ENCODE measurements around the gene CDK9.
A peak's percentile ranks its signal among the peaks of the same experiment; 100 is the strongest.

Gene CDK9

DNA sequence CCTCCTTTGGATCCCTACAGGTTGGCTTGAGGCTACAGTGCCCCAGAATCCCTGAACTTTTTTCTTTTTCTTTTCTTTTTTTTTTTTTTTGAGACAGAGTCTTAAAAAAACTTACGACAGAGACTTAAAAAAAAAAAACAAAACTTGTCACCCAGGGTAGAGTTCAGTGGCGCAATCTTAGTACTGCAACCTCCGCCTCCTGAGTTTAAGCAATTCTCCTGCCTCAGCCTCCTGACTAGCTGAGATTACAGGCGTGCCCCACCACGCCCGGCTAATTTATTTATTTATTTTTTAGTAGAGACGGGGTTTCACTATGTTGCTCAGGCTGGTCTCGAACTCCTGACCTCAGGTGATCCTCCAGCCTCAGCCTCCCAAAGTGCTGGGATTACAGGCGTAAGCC lies 4.9 kb upstream of the CDK9 start:
- peak in 1 of 2 donors; percentile 40 for DNase-seq

DNA sequence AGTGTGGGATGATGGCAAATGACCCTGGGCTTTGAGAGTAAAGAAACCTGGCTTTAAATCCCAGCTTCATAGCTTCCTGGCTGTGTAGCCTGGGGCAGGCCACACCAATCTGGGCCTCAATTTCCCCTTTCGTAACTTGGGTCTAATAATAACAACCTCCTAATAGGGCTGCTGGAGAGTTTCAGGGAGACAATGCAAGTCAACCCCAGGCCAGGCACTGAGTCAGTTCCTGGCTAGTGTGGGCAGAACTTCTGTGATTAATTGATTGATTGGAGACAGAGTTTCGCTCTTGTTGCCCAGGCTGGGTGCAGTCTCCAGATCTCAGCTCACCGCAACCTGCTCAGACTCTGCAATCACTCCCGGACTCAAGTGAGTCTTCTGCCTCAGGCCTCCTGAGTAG lies 4.0 kb upstream of the CDK9 start:
- DNase-seq, result no peak

DNA sequence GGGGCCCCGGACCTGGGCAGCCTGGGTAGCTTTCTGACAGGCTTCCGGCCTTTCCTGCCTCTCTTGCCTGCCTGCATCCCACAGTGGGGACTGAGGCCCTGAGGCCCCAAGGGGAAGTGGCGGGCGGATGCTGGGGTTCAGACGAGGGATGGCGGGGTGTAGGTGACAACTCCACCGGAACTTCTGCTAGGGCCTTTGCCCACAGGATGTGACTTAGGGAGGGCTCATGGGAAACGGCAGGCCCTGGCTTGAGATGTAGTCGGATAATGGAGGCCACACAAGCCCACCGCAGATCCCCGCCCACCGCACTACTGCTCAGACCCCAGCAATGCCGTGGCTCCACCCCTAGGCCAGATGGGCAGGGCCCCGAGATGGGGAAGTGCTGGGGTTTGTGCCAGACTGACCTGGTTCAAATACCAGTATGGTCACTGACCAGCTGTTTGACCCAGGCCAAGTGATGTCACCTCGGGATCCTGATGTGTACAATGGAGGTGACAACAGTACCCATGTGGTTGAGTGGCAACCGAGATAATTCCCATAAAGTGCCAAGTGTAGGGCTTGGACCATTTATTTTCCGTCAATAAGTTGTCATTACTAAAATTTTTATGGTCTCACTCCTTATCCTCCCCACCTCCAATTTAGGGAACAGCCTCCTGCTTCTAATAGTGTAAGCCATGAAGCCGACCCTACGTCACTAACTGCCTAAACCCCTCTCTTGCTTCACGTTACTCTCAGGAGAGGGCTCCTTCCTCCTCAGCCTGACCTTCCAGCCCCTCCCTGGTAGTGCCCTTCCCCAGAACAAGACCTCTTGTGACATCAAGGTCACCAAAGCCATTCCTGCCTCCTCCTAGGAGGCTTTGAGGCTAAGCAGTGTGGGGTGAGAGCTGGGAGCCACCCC lies 2.5 kb upstream of the CDK9 start:
- peak; percentile 82 to 88 for DNase-seq

DNA sequence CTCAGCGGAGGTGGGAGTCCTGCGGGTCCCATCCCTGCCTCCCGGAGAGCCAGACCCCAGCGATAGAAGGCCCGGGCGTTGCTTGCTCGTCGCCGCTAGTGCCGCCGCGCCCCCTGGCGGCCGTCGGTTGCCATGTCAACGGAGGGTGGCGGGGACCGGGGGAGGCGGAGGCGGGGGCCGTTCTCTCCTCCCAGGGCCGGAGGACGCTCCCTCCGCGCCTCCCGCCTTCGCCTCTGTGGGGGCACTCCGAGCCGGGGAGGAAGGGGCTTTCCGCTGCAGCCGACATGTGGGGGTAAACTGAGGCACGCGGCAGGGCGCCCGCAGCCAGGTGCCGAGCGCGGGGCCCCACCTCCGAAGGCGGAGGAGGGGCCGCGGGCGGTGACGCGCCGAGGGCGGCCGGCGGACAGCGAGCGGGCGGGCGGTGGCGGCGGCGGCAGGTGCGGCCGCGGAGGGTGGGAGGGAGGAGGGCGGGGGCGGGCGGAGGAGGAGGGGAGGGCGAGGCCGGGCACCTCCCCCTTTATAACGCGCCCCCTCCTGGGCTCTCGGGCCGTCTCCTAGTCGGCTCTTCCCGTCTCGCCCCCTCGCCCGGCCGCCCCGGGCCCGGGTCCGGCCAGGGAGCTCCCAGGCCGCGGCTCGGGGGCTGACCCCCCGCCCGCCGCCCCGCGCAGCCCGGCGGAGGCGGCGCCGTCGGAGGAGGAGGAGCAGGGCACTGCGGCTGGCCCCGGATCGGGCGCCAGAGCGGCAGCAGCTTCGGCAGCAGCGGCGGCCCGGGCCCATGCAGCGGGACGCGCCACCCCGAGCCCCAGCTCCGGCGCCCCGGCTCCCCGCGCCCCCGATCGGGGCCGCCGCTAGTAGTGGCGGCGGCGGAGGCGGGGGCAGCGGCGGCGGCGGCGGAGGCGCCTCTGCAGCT lies 556 bp upstream of the CDK9 start:
- DNase-seq, result peak; percentile 89 to 93

DNA sequence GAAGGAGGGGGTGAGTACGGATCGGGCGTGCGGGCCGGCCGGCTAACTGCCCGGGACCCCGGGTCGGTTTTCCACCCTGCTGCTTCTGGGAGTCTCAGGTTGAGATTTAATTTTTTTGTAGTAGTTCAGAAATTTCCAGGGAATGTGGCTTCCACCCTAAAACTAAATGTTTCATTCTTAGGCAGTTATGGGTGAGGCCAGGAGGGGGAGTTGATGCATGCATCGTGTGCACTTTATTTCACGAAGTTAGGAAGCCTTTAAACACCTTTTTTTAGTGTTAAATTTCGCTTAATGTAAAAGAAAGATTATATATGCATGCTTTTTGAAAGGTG lies 905 bp downstream of the CDK9 start:
- no peak for DNase-seq

DNA sequence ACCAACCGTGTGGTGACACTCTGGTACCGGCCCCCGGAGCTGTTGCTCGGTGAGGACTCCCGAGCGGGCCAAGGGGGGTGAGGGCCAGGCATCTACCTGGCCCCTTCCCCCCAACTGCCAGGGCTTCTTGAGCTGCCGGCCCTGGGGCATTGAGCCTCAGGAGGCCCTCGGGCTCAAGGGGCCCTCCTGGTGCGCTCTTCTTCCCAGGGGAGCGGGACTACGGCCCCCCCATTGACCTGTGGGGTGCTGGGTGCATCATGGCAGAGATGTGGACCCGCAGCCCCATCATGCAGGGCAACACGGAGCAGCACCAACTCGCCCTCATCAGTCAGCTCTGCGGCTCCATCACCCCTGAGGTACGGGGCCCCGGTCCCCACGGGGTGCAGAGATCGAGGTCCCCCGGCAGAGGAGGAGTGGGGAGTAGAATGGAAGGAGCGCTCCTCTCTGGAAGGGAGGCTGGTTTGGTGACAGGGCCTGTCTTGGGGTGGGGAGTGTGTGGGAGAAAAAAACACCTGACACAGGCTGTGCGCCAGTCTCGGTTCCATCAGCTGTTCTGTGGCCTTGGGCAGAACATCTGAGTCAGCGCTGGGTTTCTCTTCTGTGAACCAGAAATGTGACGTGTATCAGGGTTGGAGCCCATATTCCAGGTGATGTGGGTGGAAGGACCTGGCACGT lies 2.6 kb downstream of the CDK9 start:
- no peak for DNase-seq

DNA sequence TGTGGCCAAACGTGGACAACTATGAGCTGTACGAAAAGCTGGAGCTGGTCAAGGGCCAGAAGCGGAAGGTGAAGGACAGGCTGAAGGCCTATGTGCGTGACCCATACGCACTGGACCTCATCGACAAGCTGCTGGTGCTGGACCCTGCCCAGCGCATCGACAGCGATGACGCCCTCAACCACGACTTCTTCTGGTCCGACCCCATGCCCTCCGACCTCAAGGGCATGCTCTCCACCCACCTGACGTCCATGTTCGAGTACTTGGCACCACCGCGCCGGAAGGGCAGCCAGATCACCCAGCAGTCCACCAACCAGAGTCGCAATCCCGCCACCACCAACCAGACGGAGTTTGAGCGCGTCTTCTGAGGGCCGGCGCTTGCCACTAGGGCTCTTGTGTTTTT lies 3.3 kb downstream of the CDK9 start:
- DNase-seq, result no peak

DNA sequence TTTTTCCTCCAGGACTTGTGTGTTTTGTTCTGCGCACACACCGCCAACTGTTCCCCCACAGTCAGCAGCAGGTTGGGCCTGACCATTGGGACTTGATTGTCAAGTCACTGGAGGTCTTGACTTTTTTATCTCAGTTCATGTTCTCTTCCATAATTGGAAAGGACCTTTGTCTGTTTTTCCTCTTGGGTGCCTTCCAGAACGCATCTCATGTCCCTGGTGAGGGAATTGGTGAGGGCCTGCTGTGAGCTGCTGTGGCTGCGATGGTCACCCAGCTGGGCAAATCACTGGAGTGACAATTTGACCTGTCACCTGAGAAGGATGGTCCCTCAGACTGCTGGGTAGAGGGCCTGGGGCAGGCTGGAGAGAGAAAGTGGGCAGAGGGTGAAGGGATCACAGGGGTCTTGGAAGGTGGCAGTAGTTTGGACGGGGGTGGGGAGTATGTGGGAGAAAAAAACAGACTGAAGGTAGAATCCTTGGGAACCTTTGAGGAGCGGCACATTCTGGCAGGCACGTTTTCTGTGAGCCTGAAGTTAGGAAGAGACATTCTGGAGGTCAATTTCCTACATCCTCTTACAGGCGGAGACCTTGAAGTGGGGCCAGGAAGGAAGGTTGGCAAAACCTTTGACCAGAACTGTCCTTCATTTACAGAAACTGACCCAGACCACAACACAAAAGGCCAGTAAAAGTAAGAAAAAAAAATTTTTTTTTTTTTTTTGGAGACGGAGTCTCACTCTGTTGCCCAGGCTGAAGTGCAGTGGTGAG lies 4.4 kb downstream of the CDK9 start:
- no peak for DNase-seq

DNA sequence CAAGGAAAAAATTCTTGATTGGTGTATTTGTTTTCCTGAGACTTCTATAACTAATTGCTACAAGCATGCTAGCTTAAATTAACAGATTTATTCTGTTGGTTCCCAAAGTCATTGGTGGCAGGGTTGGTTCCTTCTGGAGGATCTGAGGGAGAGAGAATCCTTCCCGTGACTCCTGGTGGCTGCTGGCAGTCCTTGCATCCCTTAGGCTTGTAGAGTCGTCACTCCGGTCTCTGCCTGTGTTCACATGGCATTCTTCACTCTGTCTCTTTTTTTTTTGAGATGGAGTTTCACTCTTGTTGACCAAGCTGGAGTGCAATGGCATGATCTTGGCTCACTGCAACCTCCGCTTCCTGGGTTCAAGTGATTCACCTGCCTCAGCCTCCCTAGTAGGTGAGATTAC lies 5.3 kb downstream of the CDK9 start:
- DNase-seq, result no peak

DNA sequence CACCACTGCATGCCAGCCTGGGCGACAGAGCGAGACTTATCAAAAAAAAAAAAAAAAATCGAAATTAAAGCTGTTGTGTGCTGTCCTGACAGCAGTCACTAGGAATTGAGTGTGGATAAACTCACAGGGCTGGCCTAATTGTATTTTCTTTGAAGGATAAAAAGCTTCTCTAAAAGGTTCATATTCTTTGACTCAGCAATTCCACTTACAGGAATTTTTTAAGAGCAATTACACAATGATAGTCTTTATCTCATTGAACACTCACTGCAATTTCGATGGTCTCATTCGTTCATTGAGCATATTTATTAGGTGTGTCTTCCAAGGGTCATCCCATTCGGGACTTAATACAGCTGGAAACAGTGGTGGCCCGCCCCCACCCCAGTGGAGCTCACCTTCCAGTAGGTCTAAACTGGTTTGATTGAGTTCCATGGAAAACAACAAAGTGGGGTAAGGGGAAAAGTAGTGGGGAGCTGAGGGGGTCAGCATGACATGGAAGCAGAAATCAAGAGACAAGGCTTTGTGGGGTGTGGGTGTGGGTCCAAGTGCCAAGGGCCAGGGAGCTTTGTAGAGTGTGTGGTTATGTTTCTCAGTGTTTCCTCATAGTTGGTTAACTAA lies 6.7 kb downstream of the CDK9 start:
- DNase-seq, result no peak

DNA sequence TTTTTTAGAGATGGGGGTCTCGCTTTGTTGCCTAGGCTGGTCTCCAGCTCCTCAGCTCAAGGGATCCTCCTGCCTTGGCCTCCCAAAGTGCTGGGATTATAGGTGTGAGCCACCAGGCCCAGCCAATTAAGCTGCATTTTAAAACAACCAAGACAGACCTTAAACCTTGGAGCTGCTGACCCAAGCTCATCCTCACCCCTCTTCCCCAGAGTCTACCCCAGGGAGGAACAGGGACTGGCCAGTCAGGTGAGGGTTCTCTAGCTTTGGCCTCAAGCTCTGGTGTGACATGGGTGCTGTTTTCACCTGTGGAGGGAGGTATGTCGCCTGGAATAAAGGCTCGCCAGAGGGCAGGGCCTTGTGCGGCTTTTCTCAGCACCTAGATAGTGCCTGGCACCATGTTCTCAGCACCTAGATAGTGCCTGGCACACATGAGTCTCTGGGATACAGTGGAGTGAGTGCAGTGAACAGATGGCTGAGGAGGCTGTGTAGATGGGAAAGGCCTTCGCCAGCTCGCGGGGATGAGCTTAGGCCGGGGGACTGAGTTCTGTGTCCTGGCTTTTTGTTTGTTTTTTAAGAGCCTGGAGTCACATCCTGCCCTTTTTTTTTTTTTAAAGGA lies 7.4 kb downstream of the CDK9 start:
- no peak for DNase-seq

DNA sequence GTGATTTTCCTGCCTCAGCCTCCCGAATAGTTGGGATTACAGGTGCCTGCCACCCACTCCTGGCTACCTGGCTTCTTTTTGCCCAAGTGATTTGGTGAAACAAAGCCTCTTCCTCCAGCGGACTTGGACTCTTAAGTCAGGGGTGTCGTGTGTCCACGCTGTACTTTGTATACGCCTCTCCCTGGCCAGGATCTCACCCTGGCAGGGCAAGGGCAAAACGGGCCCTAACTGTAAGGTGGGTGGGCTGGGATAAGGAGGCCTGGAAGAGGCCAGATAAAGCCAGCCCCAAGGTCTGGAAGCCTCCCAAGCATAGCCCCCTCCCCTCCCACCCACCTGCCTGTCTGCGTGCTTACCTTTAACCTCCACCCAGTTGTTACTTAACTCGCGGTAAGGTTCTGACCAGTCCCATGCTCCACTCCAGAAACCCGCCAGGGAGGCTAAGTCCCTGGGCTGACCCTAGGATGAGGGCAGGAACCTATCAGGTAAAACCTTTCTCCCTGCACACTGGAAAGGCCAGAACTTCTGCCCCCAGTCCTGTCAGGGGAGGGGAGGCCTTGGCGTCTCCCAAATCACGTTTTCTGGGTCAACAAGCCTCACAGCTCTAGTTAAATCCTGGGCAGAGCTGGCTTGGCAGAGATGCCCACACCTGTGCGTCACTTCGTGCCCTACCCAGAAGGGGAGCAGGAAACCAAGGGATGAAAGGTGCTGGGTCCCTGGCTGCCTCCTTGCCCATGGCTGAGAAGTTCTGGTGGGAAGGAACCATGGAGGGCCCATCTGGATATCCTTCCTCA lies 8.4 kb downstream of the CDK9 start:
- DNase-seq, result no peak

DNA sequence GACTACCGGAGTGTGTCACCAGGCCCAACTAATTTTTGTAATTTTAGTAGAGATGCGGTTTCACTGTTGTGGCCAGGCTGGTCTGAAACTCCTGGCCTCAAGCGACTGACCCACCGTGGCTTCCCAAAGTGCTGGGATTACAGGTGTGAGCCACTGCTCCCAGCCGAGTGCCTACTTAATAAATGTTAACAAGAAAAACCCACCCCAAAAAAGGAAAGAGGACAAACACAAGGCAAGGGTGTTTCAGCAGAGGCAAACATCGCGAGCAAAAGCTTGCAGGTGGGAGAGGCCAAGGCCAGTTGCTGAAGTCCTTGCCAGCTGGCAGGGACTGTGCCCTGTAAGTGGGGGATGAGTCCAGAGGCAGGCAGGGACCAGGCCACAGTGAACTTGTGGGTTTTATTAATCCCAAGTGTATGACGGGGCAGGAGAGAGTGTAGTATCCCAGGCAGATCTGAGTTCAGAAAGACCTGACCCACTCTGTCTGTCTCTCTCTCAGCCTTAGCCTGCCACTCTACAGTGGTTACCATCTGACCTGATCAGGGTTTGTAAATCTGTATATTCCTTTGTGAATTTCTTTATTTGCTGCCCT lies 10.5 kb downstream of the CDK9 start:
- DNase-seq, result no peak

DNA sequence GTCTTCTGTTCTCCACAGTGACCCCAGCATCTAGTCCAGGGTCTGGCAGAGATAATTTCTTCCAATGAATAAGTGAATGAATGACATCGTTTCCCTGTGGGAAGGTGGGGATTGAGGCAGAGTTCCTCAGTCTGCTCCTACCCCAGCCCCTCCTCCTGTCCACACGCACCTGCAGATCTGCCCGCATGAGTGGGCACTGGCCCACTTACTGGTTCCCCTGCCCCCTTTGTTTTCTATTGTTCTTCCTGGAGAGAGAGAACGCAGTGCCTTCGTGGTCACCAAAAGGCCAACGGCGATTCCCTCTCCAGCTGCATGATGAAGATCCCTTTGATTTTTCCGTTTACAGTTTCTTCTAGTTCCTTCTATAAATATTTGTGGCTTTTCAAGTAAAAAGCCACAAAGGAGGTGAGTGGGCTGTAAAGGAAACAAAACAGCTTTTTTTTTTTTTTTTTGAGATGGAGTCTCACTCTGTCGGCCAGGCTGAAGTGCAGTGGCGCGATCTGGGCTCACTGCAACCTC lies 11.1 kb downstream of the CDK9 start:
- DNase-seq, result no peak

DNA sequence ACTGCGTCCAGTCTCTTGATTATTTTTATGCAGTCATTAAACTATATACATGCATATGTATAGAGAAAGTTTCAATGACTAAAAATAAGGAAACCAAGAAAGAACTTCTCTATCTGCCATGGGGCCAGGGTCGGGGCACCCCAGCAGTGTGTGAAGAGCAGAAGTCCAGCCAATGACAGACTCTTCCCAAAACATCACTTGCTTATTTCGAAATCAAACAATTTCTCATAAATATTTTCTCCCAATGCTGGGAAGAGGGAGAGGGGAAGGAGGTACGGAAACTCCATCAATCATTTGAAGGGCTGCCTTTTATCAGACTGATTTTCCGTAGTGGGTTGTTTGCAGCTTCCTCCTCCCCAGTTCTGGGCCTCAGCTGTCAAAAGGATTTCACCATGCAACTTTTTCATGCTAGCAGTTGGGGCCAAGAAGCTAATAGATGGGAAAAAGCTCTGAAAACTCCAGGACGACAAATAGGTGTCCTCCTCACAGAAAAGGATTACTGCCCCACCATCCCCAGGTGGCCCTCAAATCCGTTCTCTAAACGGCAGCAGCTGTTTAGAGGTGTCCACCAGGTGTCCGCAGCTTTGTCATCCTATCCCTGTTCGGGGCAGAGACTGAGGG lies 16.2 kb downstream of the CDK9 start:
- peak in 1 of 2 donors; percentile 36 for DNase-seq

DNA sequence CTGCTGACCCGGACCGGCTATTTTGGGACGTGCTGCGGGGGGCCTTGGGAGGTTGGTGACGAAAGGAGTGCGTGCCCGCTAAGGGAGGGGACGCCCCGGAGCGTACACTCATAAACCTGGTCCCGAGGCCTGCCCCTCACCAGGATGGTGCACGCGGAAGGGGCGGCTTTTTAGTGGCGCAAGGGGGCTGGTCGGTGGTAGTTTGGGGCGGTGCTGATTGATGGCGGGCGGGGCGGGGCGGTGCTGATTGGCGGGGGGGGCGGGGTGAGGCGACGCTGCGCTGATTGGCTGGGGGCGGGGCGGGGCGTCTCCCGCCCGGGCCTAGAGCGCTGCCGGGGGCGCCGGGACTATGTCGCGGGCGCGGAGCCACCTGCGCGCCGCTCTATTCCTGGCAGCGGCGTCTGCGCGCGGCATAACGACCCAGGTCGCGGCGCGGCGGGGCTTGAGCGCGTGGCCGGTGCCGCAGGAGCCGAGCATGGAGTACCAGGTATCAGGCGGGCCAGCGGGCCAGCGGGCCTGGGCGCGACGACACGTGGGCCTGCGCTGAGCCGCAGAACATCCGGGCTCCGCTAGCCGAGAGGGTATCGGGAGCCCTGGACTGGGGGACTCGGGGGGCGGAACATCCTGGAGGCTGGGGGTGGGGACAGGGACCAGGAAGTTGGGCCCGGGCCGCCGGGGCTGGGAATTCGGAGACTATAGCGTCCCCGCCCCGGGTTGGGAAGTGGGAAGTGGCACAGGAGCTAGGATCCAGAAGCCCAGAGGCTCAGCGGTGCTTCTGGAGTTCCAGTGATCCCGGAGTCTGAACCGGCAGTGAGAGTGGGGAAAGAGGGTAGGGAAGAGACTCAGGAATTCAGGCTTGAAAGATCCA lies 17.0 kb downstream of the CDK9 start, which contains the start of gene FPGS:
TSS of gene FPGS (plus strand) at position 307 of the 868 bp plus-strand sequence. CDS start at position 350, 43 bp downstream.
- peak; percentile 81 to 87 for DNase-seq

DNA sequence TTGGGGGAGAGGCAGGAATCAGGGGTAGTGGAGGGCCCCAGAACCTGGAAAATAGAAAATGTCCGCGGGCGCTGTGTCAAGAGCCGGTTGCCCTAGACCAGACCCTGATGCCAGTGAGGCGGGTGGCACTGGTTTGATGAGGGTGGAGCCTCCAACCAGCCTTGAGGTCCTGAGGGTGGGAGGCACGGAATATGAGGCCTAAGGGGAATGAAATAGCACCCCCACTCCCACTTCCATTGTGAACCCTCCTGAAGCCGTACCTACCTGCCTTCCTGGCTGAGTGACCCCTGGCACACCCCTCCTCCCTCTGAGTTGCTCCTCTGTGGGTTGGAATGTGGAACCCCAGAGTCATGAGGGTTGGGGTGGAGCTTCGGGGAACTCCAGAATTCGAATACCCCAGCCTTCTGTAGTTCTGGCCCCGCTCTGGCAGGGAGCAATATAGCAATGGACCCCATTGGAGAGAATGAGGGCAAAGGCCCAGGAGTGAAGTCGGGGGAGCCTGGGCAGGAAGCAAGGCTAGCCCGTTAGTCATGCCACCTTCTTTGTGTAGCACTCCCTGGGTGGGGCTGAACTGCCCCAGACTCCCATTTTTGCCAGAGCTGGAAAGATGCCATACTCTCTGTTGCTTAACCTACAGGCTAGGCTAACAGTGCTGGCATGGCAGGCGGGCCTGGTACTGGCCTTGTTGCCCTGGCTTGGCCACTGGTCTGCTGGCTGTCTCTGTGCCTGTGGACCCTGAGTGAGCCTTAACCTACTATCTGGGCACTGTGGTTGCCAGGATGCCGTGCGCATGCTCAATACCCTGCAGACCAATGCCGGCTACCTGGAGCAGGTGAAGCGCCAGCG lies 17.9 kb downstream of the CDK9 start:
- DNase-seq, result peak in 1 of 2 donors; percentile 33

DNA sequence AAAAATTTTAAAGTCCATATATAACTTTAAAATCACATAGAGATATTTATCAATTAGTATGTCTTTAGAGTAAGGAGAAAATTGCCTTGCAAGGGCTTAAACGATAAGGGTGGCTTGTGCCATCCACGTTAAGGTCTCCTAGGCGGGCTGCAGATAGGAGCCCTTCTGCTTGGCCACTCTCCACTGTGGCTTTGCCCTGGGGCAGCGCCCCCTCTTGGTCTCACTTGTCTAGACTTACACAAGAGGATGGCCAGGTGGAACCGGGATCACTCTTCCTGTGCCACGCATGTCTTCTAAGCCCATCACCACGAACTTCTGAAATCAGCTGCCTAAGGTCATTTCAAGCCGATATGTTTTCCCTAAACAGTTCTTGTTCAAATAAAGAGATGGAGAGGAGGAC lies 19.8 kb downstream of the CDK9 start:
- DNase-seq, result peak in 1 of 2 donors; percentile 47
